Measurements from ENCODE around the gene STX10. TPM values are rescaled to one million over a fixed set of nuclear protein-coding genes. Genes with fewer than 3 reads are reported as not detected.

Gene STX10
- total RNA-seq, 4 donors from 2014 or later: 41.0 to 97.6 (median 53.9) TPM

GRCh38 chr19:13165162-13165997, 15.2 kb upstream of the STX10 start:
- DNase-seq (ENCODE audit: low spot score) (no peak), ATAC-seq (ENCODE audit: low FRiP score) (no peak)
- TF ChIP-seq CTCF (IDR thresholded peaks at IDR 0.05): no peak

DNA sequence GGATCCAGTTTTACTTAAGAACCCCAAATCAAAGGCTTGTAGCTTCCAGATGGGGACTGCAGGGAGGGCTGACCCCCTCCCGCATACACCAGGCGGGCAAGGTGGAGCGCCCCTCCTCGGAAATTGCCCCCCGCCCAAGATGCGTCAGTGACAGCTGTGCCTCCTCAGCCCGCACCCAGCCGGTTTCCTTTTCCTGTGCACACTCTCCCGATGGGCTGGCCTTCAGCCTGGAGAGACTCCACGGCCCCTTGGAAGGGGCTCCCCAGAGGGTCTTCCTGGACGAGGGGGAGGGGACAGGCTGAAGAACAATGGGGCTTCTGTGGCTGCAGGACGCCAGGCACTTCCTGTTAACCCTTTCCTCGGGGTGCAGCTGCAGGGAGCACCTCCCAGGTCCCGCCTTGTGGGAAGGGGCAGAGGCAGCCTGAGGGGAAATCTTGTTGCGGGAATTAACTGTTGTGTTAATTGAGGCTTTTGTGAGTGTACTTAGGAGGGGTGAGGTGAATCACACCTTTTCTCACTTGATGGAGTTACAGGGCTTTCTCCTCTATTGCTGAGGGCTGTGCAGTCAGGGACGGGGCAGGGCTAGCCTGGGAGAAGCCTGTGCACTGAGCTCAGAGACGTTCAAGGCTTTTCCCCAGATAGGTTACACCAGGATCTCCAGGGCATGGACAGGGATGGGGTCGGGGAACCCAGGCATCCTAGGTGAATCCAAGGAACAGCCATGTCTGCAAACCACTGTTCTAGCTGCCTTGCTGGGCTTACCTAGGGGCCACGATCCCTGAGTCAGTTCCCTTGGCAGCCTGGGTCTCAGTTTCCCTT, 14.4 kb upstream of the STX10 start:
- DNase-seq (ENCODE audit: low spot score) (no peak), ATAC-seq (ENCODE audit: low FRiP score) (peak; percentile 6)
- TF ChIP-seq CTCF (IDR thresholded peaks at IDR 0.05): no peak

DNA sequence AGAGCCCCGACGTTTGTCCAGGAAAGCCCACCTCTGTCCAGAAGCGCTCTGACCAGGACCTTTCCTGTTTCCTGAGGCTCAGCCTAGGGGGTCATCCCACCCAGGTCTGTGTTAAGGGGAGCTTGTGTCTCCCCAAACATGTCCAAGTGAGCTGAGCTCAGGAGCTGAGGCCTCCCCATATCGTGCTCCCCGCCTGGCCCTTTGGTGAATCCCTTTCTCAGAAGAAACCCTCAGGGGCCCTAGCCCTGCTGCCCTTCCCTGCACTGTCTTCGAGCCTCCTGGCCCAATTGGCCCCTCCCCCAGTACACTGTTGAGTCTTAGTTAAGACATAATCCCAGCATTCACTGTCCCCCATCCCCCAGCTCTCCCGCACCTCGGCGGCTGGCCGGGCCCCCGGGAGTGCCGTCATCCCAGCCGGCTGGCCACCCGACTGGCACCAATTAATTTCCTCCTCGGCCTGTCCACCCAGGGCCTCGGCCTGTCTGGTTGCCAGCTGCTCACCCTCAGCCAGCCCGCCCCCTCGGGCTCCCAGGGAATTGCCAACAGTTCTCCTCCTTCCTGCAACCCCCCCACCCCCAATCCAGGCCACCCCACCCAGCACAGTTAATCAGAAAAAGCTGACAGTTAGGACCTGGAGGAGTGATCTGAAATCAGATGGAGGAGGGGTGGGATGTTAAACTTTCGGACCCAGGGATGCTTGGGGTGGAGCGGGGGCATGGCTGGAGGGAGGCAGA, 13.6 kb upstream of the STX10 start:
- peak; percentile 70 for ATAC-seq (ENCODE audit: low FRiP score)
- no peak for DNase-seq (ENCODE audit: low spot score)
- no peak for TF ChIP-seq CTCF (IDR thresholded peaks at IDR 0.05)

- DNase-seq (ENCODE audit: low spot score) (peak; percentile 92), ATAC-seq (ENCODE audit: low FRiP score) (peak; percentile 79)
- no peak for TF ChIP-seq CTCF (IDR thresholded peaks at IDR 0.05)
Measured at GRCh38 chr19:13162724-13163608, 12.8 kb upstream of the STX10 start.

GRCh38 chr19:13160557-13160956, 10.4 kb upstream of the STX10 start:
- no peak for ATAC-seq (ENCODE audit: low FRiP score)
- DNase-seq (ENCODE audit: low spot score): no peak
- no peak for TF ChIP-seq CTCF (IDR thresholded peaks at IDR 0.05)

GRCh38 chr19:13159713-13160112, 9.5 kb upstream of the STX10 start:
- ATAC-seq (ENCODE audit: low FRiP score): no peak
- no peak for DNase-seq (ENCODE audit: low spot score)
- TF ChIP-seq CTCF (IDR thresholded peaks at IDR 0.05): no peak

All from omental fat pad (tissue), 4 donors.